NCI-H345 (cell line): ENCODE results near the gene KIAA1671.

Source experiments
- DNase-seq: peaks from one replicate; lab custom pipeline; 2025; lab: John Stamatoyannopoulos, UW

Gene KIAA1671

DNA sequence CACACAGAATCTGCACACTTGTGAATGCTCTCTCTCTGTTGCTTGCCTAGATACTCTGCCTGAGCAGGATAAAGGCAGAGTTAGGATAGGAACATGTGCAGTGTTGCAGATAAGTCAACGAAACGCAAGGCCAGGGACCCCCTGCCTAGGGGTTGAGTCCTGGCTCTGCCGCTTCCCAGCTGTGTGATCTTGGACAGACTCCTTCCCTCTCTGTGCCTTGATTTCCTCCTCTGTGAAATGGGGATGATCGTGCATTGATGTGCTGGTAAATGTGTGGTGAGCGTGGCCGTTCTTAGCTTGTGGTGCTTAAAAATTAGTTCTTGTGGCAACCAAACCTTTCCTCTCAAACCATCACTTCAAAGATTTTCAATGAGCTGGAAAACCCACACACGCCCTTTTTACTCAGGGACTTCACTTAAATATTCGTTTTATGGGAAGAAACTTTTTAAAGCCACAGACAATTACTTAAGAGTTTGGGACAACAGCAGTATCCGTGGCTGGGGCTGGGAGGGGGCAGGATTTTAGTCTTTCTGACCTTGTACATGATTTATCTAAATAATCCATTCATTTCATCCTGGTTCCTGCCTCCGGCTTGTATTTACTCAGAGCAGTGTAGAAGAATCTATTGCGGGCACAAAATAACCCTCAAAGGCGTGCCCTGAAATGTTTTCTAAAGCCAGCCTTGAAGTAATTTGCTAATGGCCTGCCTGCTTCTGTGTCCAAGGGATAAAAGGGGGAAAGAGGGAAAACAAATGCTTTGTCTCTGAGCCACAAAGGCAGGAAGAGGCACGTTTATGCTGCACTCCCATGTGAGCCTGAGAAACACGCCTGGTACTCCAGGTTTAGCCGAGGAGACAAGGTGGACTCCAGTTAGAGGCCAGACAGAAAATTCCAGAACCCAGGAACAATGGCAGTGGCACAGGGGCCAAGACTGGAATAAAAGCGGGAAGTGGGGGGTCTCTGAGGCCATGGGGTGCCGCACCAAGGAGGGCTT lies 162.2 kb downstream of the KIAA1671 start:
- DNase-seq = no peak

DNA sequence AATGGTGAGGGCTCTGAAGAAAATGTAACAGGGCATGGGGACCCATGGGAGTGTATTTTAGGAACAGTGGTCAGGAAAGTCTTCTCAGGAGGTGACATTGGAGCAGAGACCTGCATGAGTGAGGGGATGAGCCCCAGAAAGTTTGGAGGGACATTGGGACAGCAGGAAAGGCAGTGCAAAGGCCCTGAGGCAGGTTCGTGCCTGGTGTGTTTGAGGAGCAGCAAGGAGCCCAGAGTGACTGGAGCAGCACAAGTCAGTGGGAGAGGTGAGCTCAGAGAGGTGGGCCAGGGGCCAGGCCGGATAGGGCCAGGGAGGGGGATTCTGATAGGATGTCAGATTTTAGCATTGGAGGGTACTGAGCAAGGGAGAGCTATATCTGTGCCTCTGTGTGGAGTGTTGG lies 167.1 kb downstream of the KIAA1671 start:
- DNase-seq = no peak

DNA sequence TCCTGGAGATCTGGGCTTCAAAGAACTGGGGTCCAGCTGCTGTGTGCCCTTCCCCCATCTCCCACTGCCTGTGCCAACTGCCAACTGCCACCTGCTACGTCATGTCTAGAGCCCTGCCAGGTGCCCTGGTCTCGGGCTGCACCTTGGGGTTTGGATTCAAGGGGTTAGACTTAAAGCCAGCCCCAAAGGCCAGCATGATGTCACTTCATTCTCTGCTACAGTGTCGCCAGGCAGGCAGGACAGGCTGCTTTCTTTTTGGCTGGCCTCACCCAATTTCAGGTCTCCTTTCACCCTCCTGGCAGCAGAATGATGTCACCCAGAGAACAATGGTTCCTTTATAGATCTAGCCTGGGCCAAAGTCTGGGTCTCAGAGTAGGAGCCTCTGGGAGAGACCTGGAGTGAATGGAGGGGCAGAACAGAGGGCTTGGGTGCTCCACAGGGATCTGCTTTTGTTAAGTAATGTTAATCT lies 167.6 kb downstream of the KIAA1671 start:
- peak; percentile 28 for DNase-seq

DNA sequence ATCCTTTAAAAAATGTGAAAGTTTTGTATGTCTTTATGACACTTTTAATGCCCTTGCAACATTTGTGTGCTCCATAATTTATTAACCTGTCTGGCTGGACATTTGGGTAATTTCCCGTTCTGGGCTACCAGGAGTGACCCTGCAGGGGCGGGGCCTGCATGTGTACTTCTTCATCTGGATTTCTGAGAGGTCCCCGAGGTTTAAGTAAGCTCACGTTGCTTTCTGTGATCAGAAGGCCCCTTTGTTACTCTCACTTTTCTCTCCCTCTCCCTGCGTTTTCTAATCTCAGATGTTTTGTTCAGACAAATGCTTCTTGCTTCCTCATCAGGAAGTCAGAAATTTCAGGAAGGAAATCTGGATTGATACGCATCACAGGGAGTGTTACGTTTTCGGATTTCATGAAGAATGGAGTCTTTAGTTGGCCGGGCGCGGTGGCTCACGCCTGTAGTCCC lies 168.3 kb downstream of the KIAA1671 start:
- DNase-seq = no peak

DNA sequence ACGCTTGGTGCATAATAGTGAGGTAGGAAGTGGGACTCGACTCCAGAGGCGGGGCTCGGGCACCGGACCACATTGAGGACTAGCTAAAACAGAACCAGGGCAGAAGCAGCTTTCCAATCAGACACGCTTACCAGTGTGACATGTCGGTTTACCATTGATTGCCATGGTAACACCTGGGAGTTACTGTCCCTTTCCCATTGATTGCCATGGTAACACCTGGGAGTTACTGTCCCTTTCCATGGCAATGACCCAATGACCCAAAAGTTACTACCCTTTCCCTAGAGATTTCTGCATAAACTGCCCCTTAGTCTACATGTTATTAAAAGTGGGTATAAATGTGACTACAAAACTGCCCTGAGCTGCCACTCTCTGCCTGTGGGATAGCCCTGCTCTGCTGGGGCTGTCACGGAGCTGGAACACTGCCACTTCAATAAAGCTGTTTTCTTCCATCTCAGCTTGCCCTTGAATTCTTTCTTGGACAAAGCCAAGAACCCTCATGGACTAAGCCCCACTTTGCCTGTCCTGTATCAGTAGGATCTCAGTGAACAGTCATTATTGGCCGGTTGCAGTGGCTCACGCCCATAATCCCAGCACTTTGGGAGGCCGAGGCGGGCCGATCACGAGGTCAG lies 169.7 kb downstream of the KIAA1671 start:
- no peak for DNase-seq

DNA sequence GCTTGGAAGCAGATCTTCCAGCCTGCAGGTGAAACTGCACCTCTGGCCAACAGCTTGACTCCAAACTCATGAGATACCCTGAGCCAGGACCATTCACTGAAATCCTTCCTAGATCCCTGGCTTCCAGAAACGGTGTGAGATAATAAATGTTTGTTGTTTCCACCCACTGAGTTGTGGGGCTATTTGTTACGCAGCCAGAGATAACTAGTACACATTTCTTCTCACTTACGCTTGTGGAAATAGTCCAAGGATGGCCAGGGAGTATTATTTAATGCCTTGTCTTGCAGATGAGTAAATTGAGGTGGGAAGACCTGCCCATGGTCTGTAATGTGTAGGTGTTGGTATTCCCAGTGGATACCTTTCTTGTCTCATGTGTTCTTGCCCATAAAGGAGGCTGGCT lies 171.2 kb downstream of the KIAA1671 start:
- no peak for DNase-seq

DNA sequence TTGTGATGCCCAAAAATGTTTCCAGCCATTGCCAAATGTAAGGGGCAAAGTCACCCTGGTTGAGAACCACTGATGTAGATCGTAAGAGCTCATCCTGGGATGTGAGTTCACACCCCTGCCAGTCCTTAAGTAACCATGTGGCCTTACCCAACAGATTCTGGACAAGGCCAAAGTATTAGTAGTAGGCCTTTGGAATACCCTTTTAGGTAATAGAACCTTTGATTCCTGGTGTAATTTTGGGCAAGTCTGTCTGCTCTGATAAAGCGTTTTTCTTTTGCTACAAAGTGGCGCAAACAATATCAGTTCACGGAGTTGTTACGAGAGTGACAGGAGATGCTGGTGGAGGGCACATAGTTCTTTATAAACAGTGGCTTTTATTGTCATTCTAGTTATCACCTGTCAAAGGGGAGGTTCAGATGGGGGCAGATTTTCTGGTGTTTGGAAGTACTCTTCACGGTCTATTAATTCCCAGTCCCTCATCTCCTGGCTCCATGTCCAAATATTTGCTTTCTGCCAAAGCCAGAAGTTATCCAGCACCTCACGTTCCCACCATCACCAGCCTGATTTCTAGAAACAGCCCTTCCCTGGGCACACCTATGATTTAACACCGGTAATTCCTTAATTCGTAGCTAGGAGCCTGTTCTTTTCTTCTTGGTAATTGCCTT lies 173.3 kb downstream of the KIAA1671 start:
- DNase-seq = peak; percentile 56

DNA sequence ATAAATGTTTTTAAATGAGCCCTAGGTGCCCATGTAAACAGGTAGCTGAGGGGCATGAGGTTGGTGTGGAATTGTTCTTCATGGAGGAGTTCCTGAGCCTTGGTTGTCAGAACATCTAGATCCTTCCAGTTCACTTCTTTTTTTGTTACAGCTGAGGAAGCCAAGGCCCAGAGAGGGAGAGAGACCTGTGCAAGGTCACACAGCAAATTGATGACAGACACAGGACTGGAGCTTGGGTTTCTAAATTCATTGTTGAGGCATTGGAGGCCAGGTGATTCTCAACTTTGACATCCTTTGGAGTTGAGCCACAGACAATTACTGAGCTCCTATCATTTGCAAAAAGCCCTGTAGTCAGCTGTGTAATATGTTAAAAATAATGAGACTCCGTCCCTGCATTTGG lies 174.0 kb downstream of the KIAA1671 start:
- DNase-seq = no peak

DNA sequence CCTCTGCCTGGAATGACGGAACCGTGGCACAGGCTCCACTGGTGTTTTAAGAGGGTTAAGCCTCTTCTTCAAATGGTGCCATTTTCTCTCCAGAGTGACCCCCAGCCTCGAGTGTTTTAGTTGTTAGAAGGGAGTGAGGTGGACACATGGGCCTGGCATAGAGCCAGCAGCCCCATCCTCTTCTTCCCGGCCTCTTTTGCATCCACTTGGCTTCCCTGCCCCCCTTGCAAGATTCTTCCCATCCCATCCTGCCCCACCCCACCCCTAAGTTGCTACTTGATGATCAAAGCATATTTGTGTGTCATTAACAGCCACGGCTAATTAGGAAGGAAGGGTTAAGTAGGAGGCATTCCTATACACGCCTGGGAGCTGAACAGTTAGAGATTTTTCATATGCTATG lies 174.8 kb downstream of the KIAA1671 start:
- no peak for DNase-seq

DNA sequence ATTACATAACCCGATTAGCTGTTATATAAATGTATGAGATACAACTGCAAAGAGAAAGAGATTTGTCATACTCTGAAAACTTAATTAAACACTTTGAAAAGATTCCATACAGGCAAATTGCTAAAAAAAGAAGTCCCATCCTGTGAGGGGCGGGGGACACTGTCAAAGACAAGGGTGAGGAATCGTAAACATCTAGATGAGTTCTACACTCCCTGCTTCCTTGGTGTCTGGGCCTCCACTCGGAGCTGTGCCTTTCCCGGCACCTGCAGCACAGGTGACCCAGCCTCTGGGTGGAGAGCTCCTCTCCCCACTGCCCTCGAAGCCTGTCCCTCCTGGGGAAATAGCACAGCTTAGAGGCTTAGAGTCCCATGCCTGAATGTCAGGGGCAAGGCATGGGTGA lies 177.9 kb downstream of the KIAA1671 start:
- DNase-seq = no peak

DNA sequence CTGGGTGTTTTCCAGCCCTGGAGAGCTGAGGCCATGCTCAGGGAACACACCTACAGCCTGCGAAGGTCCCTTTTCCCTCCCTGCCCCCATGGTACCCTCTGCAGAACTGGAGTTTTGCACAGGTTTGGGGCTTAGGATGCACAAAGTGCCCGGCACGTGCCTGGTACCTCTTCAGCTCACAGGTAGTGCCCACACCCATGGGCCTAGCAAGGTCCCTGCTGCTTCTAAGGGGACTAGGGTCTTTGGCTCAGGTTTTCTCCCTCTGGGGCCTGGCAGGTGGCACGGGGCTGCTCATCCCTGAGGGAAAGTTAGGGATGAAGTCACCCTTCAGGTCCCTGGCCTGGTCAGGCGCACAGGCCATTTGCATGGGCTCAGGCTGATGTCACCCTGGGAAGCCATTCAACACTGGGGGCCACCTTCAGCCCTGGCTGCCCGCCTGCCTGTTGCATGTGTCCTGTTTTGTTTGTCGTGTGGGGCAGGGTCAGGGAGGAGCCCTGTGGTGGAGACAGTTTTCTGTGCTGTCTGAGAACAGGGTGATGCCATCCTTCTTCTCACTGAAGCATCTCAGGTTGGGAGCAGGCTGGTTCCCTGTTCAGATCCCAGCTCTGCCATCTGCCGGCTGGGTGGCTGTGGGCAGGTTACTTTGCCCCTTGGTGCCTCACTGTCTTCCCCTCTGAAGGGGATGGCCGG lies 178.8 kb downstream of the KIAA1671 start:
- no peak for DNase-seq

DNA sequence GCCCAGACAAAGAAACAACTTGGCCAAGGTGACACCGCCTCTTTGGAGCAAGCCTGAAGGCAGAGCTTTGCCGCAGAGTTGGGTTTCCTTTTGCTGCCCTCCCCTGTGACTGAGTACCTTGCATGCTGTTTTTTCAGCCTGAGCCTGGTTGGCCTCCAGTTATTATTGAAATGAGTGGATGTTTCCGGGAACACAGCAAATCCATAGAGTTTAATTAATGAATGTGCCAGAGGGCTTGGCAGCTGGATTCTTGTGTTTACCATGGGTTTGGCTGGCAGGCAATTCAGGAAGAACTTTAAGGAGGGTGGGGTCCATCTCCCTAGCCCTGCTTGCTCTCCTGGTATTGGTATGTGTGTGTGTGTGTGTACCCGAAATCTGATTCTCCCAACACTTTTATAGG lies 181.5 kb downstream of the KIAA1671 start:
- DNase-seq = peak; percentile 55

DNA sequence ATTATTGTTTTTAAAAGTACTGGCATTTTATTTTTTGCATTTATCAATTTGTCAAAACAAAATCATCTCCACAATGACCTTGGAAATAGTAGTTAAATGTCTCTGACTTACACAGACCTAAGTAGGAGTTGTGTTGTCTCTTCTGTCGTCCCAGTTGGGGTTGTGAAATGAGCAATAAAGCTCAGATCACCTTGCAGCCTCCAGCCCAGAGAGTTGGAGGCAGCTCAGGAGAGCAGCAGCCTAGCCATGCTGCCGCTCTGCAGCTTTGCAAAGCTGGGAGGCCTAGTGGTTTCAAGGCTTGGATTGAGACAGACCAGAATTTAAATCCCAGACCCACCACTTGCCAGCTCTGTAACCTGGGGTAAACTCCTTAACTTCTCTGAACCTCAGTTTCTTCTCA lies 181.9 kb downstream of the KIAA1671 start:
- DNase-seq = no peak

DNA sequence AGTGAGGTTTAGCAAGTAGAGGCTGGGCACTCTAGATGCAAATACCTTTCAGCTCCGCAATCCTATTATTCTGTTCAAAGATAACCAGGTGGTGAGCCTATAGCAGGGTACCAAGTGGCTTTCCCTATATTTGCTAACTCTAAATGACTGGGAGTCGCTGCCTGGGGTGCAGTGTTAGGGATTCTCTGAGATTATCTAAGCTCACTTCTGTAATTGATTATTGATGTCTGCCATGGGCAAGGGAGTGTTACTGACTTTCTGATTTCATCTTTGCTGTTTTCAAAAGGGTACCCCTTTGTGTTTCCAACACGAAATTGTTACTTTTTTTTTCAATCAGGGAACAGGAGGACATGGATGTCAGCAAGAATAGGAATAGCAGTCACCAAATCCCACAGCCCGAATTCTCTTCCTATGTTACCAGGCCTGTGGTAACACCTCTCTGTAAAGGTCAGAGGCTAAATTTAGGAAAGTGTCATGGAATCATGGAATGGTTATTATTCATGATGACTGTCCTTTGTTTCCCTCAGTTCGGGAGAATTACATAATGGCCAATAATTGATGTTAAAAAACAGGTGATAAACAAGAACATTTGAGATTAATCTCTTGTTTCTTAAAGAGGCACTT lies 184.5 kb downstream of the KIAA1671 start:
- no peak for DNase-seq

DNA sequence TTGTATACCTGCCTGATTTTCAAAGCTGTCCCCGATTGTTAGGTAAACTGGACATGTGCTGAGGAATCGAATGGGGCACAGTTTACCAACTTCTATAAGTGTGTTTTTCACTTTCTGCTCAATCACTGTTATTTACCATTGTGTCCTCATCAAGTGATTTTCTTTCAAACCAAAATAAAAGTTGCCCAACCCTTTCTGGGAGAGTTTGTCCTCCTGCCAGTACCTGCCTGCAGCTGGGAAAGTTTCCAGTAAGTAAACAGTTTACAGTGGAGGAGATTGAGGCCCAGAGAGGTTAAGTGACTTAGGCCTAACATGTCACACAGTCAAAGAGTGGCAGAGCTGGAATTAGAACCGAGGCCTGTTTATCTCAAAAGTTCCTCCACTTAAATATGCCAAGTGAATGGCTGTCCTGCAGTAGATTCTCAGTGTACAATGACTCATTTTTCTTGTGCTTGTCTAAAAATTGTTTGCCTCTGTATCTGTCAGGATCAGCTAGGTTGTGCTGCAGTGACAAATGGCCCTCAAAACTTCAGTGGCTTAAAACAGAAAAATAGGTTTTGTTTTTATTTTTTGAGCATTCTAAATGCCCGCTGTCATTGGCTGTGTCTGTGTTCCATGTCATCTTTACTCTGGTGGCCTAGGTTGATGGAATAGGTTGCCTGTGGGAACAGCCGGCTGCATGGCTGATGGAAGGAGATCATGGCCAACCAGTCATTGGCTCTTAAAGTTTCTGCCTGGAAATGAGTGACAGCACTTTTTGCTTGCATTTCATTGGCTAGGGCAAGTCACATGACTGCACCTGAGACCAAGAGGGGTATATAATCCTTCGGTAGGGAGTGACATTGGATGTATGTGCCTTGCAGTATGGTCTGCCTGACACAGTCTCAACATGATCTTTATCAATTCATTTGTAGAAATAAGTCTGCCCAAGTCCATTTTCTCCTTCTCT lies 185.3 kb downstream of the KIAA1671 start:
- no peak for DNase-seq

DNA sequence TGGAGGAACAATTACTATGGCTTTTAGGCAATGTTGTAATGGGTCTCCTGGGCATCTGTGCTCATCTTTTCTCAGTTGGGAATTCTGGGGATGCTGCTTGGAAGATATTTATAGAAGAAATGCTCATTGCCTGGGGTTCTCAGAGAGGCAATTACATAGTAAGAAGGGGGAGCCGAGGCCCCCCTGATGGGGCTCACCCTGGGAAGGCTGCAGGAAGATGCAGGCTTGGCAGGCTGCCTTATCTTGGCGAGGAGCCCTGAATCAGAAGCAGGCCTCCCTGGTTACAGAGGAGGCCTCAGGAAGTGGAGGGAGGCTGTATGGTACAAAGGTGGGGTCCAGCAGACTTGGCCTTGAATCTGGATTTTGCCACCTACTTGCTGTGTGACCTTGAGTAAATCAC lies 186.5 kb downstream of the KIAA1671 start:
- DNase-seq = no peak

DNA sequence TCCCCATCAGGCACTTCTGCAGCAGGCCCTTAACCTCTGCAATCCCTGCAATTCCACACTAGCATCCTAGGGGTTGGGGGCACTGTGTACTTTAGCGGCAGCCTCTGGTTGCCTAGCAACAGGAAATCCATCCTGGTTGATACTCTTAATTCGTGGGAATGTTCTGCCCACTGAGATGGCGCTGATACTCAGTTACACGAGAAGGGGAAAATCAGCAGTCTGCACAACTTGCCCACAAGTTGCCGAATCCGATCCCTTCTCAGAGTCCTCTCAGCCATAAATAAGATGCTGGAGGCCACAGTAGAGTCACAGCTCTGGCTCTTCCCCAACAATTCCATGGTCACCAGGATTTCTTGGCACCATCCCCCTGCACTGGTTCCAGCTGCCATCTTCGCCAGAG lies 189.6 kb downstream of the KIAA1671 start:
- no peak for DNase-seq

DNA sequence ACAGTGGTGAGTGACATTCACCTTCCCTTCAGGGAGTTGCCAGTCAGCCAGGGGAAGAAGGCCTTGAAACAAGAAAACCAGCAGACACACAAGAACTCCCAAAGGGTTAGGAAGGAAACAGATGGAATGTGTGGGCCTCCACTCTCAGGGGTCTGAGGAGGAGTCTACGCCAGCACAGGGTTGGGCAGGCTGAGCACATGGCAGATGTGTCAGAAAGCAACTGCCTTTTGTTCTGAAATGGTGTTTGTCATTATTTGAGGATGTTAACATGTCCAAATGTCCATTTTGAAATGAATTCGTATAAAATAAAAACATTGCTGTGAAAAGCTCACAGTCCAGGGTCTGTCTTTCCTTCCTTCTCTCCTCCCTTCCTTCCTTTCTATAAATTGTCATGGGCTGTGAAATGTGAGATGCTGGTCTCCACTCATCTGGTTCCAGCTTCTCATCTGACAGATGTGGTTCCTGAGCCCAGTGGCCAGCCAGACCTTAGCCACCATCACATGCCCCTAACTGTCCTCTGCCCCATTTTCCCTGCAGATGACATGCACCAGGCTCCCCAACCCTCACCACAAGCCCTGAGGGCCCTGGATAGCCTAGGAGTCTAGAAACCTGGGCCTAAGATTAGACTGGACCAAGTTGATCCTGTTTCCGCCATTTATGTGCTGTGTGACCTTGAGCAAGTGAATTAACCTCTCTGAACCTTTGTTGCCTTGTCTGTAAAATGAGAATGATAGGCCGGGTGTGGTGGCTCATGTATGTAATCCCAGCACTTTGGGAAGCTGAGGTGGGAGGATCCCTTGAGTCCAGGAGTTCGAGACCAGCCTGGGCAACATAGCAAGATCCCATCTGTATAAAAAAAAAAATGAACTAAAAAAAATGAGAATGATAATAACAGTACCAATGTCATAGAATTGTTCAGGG lies 190.9 kb downstream of the KIAA1671 start:
- no peak for DNase-seq

DNA sequence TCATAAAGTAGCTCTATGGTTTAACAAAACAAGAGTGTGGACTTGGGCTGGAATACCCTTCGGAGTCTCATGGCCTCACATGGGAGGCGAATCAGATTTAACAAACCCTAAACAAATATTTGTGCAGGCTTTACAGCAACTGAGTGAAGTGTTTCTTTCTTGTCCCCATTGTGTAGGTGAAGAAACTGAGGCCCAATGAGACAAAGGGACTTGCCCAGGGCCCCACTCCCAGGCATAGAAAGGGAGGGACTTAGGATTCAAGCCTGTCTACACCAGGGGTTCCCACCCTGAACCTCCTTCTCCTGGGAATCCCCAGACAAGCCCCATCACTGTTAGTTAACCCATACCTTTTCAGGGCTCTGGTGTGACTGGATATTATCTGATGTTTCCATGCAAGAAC lies 192.0 kb downstream of the KIAA1671 start:
- DNase-seq = no peak
